Stimulated activated CD8-positive, alpha-beta memory T cell treated with anti-CD3 and anti-CD28 coated beads, Interleukin-4, amount 100 ng/mL, for 24 hours (primary cell): ENCODE results near the gene CP.

ENCODE experiments used
- DNase-seq: peaks from one replicate; pipeline ENCODE4 v3.0.0-alpha.2; 2020; ENCODE audit warnings: low read depth

CP gene

GRCh38 chr3:149186219-149186618, 35.4 kb downstream of the CP start:
- DNase-seq, result no peak

- DNase-seq, result no peak
Measured at GRCh38 chr3:149181182-149181581, 40.4 kb downstream of the CP start.

GRCh38 chr3:149180057-149180573, 41.5 kb downstream of the CP start:
- no peak for DNase-seq

GRCh38 chr3:149179220-149179619, 42.4 kb downstream of the CP start:
- no peak for DNase-seq

GRCh38 chr3:149177122-149177521, 44.5 kb downstream of the CP start:
- DNase-seq, result no peak

GRCh38 chr3:149174901-149175300, 46.7 kb downstream of the CP start:
- DNase-seq, result no peak

- no peak for DNase-seq
Measured at GRCh38 chr3:149170672-149171071, 51.0 kb downstream of the CP start.

GRCh38 chr3:149167898-149168297, 53.7 kb downstream of the CP start:
- no peak for DNase-seq

GRCh38 chr3:149163066-149163465, 58.6 kb downstream of the CP start:
- DNase-seq, result no peak

GRCh38 chr3:149162007-149162406, 59.6 kb downstream of the CP start:
- DNase-seq, result no peak

- DNase-seq, result no peak
Measured at GRCh38 chr3:149160754-149161300, 60.8 kb downstream of the CP start.

GRCh38 chr3:149153402-149153801, 68.2 kb downstream of the CP start:
- no peak for DNase-seq

- no peak for DNase-seq
Measured at GRCh38 chr3:149152420-149152819, 69.2 kb downstream of the CP start.

- DNase-seq, result no peak
Measured at GRCh38 chr3:149151843-149152242, 69.8 kb downstream of the CP start.

- DNase-seq, result no peak
Measured at GRCh38 chr3:149150436-149150835, 71.2 kb downstream of the CP start.

GRCh38 chr3:149145974-149146373, 75.7 kb downstream of the CP start:
- DNase-seq, result no peak

- no peak for DNase-seq
Measured at GRCh38 chr3:149145356-149145755, 76.3 kb downstream of the CP start.

GRCh38 chr3:149142682-149143081, 78.9 kb downstream of the CP start:
- no peak for DNase-seq

GRCh38 chr3:149134575-149134974, 87.1 kb downstream of the CP start:
- no peak for DNase-seq

- no peak for DNase-seq
Measured at GRCh38 chr3:149131589-149131988, 90.0 kb downstream of the CP start.

GRCh38 chr3:149129326-149130205, 92.1 kb downstream of the CP start, which contains the start of gene HPS3:
TSS of gene HPS3 (plus strand) at chr3:149129638. CDS start at chr3:149129724, 86 bp downstream.
- DNase-seq, result peak; percentile 79

GRCh38 chr3:149128821-149129220, 92.8 kb downstream of the CP start:
- no peak for DNase-seq
